ENCODE results near the gene EIF5.

The EIF5 gene

DNA sequence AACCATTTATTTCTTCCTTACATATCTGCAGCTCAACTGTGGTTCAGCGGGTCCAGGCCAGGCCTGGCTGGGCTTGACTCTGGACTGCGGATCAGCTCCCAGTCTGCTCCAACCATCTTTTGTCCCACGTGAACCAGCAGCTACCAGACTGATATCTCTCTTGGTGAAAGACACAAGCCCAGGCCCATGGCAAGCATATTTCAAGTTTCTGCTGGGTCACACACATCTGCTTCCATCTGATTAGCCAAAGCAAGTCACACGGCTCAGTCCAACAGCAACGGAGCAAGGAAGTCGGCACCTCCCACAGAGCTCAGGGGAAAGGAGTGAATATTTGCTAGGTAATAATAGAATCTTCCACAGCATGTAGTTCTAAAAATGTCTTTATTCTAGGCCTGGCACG, 26.5 kb downstream of the EIF5 start:
- TF ChIP-seq ZNF274 (IDR thresholded peaks at IDR 0.05; ENCODE audit: low read depth, low read length) = no peak
- no peak overlapping the region for H3K4me3 ChIP-seq (ENCODE audit: low read length)

DNA sequence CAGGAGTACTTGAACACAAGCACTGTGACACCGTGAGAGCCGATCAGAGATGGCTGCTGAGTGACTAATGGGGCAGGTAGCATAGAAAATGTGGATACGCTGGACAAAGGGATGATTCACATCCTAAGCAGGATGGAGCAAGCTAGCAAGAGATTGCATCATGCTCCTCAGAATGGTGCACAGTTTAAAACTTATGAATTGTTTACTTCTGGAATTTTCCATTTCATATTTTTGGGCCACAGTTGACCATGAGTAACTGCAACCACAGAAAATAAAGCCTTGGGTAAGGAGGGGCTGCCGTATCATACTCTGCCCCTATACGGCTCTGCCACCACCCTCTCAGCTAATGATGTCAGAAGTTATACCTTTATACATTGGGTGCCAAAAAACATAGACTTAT, 27.8 kb downstream of the EIF5 start:
- no peak overlapping the region for H3K4me3 ChIP-seq (ENCODE audit: low read length)
- no peak for TF ChIP-seq ZNF274 (IDR thresholded peaks at IDR 0.05; ENCODE audit: low read depth, low read length)

DNA sequence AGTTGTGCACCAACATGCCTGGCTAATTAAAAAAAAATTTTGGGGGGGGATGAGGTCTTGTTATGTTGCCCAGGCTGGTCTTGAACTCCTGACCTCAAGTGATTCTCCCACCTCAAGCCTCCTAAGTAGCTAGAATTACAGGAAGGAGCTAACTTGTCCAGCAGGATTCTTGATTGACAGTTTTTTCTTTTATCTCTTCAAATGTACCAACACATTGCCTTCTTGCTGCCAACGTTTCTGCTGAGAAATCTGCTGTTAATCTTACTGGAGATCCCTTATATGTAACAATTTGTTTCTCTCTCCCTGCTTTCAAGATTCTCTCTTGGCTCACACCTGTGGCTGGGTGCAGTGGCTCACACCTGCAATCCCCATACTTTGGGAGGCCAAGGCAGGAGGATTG, 28.7 kb downstream of the EIF5 start:
- H3K4me3 ChIP-seq (ENCODE audit: low read length) = no peak overlapping the region

DNA sequence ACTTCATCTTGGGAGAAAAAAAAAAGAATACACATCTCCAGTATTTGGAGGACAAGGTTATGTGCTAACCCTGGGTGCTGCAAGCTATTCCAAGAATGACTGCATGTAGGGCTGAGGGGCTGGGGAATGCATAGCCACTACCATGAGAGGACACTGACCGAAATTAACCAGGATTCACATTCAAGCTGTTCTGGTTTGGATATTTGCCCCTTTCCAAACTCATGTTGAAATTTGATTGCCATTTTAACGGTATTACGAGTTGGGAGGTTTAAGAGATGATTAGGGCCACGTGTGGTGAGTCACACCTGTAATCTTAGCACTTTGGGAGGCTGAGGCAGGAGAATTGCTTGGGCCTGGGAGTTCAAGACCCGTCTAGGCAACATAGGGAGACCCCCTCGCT, 32.7 kb downstream of the EIF5 start:
- TF ChIP-seq ZNF274 (IDR thresholded peaks at IDR 0.05; ENCODE audit: low read depth, low read length) = no peak
- no peak overlapping the region for H3K4me3 ChIP-seq (ENCODE audit: low read length)

More for the DNA sequence above, 28.7 kb downstream of the EIF5 start:
- no peak for TF ChIP-seq ZNF274 (IDR thresholded peaks at IDR 0.05; ENCODE audit: low read depth, low read length)

DNA sequence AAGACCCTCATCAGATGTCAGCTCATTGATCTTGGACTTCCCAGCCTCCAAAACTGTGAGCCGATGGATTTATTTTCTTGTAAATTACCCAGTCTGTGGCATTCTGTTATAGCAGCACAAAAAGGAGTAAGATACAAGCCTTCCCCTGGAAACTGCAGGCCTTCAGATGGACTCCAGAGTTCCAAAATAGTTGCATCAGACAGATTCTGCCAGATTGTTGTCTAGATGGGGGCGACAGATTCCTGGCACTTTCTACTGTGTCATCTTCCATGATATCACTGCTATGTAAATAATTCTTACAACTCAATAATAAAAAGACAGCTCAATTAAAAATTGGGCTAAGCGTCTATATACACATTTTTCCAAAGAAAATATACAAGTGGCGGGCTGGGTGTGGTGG, 34.0 kb downstream of the EIF5 start:
- no peak for TF ChIP-seq ZNF274 (IDR thresholded peaks at IDR 0.05; ENCODE audit: low read depth, low read length)

GRCh38 chr14:103370087-103370486, 36.0 kb downstream of the EIF5 start:
- no peak for TF ChIP-seq ZNF274 (IDR thresholded peaks at IDR 0.05; ENCODE audit: low read depth, low read length)
- no peak overlapping the region for H3K4me3 ChIP-seq (ENCODE audit: low read length)

More for the DNA sequence above, 34.0 kb downstream of the EIF5 start:
- no peak overlapping the region for H3K4me3 ChIP-seq (ENCODE audit: low read length)

- no peak for TF ChIP-seq ZNF274 (IDR thresholded peaks at IDR 0.05; ENCODE audit: low read depth, low read length)
Observed at GRCh38 chr14:103372017-103372416, 38.0 kb downstream of the EIF5 start.

GRCh38 chr14:103372552-103373304, 38.7 kb downstream of the EIF5 start:
- no peak for TF ChIP-seq ZNF274 (IDR thresholded peaks at IDR 0.05; ENCODE audit: low read depth, low read length)
- no peak overlapping the region for H3K4me3 ChIP-seq (ENCODE audit: low read length)

More at GRCh38 chr14:103372017-103372416, 38.0 kb downstream of the EIF5 start:
- H3K4me3 ChIP-seq (ENCODE audit: low read length) = no peak overlapping the region

- TF ChIP-seq ZNF274 (IDR thresholded peaks at IDR 0.05; ENCODE audit: low read depth, low read length) = no peak
- H3K4me3 ChIP-seq (ENCODE audit: low read length) = no peak overlapping the region
Observed at GRCh38 chr14:103374121-103374520, 40.1 kb downstream of the EIF5 start.

- H3K4me3 ChIP-seq (ENCODE audit: low read length) = no peak overlapping the region
- no peak for TF ChIP-seq ZNF274 (IDR thresholded peaks at IDR 0.05; ENCODE audit: low read depth, low read length)
Observed at GRCh38 chr14:103377522-103378037, 43.5 kb downstream of the EIF5 start.

DNA sequence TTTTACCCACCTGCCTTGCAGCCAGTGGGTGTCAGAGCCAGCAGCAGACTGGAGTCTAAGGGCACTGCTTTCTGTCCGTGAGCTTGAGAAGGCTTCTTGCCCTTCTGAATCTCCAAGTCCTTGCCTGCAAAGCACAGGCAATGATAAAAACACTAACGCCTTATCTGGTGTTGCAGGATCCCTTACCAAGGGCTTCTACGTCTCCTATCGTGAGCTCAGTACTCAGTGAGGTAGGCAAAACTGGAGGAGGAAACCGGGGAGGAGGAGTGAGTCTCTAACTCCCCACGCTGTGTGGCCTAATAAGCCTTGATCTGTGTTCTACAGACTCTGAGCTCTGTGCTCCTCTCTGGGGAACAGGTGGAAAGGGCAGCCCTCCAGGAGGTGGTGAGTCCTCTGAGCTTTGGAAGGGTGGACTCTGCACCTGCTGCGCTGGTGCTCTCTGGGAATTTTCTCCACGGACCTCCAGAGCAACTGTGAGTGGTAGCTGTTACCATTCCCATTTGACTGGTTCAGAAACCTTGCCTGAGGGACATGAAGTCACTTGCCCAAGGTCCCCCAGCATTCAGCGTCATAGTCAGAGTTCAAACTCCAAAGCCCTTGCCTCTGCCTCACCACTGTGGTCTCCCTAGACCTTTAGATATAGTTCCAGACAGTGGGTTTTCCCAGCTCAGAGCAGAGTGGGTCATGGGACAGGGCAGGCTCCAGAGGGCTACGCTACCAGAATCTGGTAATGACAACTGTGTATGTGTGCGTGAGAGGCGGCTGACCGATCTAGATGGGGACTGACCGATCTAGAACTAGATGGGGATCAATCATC, 44.2 kb downstream of the EIF5 start:
- H3K4me3 ChIP-seq (ENCODE audit: low read length) = no peak overlapping the region
- TF ChIP-seq ZNF274 (IDR thresholded peaks at IDR 0.05; ENCODE audit: low read depth, low read length) = no peak

DNA sequence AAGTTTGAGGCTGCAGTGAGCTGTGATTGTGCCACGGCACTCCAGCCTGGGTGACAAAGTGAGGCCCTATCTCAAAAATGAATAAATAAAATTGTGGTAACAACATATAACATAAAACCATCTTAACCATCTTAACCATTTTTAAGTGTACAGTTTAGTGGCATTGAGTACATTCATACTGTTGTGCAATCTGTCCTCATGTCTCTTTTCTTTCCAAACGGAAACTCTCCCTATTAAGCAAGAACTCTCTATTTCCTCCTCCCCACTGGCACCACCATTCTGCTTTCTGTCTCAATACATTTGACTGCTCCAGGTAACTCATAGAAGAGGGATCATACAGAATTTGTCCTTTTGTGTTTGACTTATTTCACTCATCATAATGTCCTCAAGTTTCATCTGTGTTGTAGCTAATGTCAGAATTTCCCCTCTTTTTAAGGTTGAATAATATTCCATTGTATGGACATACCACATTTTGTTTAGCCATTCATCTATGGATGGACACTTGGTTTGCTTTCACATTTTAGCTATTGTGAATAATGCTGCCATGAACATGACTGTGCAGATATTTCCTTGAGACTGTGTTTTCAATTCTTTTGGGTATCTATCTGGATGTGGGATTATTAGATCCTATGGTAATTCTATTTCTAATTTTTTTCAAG, 46.8 kb downstream of the EIF5 start:
- TF ChIP-seq ZNF274 (IDR thresholded peaks at IDR 0.05; ENCODE audit: low read depth, low read length) = no peak

DNA sequence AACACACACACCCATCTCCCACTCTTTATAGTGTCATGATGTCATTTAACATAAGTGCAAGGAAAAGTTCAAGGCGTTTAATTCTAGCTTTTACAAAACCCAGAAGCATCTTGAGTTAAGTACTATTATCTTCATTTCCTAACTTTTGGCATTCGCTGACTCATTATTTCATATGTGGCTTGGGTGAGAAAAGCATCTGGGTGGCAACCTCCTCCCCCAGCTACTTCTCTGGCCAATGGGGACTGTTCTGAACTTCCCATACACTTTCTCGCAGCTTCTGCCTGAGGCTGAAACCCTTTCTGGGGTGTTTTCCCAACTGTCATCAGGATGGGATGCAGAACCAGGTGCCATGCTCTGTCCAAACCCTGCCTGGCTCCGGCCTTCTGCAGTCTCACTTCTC, 48.3 kb downstream of the EIF5 start:
- no peak overlapping the region for H3K4me3 ChIP-seq (ENCODE audit: low read length)
- no peak for TF ChIP-seq ZNF274 (IDR thresholded peaks at IDR 0.05; ENCODE audit: low read depth, low read length)

More for the DNA sequence above, 46.8 kb downstream of the EIF5 start:
- no peak overlapping the region for H3K4me3 ChIP-seq (ENCODE audit: low read length)

DNA sequence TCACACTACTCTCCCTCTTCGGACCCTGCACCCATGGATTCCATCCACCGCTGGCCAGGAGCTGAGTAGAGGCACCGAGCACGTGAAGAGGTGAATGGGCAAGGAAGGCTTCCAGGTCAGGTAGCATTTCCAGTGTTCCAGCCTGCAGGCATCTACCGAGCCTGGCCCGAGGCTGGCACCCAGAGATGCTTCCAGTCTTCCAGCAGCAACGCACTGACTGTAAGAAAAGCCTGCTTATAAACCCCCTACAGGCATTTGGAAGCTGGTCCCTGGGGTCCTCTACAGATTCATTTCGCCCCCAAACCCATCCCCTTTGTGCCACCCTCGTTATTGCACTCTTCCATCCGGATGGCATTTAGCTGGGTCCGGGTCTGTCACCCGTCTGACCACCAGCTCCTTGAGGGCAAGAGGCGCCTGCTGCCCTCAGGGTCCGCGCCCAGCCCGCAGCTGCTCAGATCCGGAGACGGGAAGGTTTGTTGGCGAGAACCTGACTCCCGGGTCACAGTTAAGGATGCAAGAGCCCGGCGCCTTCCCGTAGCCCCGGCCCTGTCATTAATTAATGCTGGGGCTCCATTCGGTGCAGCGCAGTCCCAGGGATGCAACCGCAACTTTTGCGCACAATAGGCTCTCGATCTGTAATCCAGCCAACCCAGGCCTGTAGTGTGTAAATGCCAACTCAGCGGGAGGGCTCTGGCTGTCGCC, 50.6 kb downstream of the EIF5 start:
- H3K4me3 ChIP-seq (ENCODE audit: low read length) = peak overlapping the region; percentile 87
- TF ChIP-seq ZNF274 (IDR thresholded peaks at IDR 0.05; ENCODE audit: low read depth, low read length) = no peak

Data from GM08714 (cell line).